GM20000 (cell line): Measurements from ENCODE around the gene PRKRA.
"Not testable (repeated sequence)": the region's sequence is repeated elsewhere in the genome, so short reads cannot be mapped to it uniquely, and the experiment has no call there.

Source experiments
- DNase-seq: peaks from one replicate; pipeline ENCODE4 v3.0.0; 2012; ENCODE audit warnings: low spot score
- TF ChIP-seq, protein P1 (sequence below): IDR thresholded peaks from 2 replicates; pipeline ENCODE4 v1.5.1; 2012; ENCODE audit warnings: mild to moderate bottlenecking, control low read depth; ENCODE audit errors: extremely low read depth, missing control alignments

Gene PRKRA

DNA sequence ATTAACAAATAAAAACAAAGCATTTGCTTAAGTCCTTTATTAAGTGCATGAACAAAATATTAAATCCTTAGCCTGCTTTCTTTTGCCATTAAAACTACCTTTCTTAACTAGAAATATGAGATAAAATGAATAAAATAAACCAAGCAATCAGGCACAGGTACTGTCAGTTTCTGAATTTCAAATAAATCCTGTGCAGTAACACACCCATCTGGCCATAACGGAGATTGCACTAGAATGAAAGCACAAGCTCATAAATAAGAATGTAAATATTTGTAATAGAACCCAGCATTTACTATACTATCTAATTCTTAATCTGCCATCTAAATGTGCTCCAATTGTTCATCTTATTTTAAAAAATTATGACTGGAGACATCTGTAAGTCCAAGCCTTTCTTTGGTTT lies 31.9 kb downstream of the PRKRA start:
- TF ChIP-seq, protein P1, sequence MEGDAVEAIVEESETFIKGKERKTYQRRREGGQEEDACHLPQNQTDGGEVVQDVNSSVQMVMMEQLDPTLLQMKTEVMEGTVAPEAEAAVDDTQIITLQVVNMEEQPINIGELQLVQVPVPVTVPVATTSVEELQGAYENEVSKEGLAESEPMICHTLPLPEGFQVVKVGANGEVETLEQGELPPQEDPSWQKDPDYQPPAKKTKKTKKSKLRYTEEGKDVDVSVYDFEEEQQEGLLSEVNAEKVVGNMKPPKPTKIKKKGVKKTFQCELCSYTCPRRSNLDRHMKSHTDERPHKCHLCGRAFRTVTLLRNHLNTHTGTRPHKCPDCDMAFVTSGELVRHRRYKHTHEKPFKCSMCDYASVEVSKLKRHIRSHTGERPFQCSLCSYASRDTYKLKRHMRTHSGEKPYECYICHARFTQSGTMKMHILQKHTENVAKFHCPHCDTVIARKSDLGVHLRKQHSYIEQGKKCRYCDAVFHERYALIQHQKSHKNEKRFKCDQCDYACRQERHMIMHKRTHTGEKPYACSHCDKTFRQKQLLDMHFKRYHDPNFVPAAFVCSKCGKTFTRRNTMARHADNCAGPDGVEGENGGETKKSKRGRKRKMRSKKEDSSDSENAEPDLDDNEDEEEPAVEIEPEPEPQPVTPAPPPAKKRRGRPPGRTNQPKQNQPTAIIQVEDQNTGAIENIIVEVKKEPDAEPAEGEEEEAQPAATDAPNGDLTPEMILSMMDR = no peak
- DNase-seq = no peak

DNA sequence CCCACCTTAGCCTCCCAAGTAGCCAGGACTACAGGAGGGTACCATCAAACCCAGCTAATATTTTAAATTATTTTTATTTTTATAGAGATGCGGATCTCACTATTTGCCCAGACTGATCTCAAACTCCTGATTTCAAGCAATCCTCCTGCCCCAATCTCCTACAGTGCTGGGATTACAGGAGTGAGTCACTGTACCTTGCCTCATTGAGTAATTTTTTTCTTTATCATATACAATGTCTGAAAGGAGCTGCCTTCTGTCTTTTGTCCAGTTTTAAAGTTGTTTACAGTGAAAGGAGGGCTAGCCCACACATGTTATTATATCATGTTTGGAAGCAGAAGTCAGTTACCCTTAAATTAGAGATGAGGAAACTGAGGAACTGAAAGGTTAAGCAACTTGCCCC lies 32.5 kb downstream of the PRKRA start:
- TF ChIP-seq, protein P1 = no peak
- DNase-seq = no peak

DNA sequence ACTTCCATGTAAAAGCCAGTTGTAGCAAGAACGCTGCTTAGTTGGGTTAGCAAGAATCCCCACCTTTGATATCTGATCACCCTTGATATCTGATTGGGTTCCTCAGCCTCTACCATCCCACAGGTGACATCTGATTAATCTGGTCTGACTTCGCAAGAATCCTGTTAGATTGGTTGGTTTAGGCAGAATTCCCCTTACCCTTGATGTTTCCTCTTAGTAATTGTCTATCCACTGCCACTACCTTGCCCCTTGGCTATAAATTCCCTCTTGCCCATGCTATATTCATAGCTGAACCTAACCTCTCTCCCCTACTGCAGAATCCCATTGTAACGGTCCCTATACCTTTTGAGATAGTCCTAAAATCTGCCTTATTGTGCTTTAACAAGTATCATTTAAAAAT lies 33.1 kb downstream of the PRKRA start:
- DNase-seq = no peak
- TF ChIP-seq, protein P1 = no peak

DNA sequence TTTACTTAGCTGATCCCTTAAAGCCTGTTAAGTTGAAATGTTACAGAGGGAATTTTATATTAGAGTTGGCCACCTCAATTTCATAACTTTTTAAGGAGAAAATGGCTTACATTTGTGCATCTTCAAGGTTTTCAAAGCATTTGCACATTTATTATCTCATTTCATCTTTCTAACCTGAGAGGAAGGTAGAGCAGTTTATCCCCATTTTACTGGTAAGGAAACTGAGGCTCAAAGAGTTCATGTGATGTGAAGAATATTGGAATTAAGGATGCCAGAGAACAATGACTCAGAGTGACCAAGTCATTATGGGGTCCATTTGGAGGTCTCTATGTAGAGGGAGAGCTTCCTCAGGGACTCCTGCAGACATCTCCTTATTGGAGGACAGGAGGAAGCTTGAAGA lies 35.0 kb downstream of the PRKRA start:
- TF ChIP-seq, protein P1 = no peak
- DNase-seq = no peak

DNA sequence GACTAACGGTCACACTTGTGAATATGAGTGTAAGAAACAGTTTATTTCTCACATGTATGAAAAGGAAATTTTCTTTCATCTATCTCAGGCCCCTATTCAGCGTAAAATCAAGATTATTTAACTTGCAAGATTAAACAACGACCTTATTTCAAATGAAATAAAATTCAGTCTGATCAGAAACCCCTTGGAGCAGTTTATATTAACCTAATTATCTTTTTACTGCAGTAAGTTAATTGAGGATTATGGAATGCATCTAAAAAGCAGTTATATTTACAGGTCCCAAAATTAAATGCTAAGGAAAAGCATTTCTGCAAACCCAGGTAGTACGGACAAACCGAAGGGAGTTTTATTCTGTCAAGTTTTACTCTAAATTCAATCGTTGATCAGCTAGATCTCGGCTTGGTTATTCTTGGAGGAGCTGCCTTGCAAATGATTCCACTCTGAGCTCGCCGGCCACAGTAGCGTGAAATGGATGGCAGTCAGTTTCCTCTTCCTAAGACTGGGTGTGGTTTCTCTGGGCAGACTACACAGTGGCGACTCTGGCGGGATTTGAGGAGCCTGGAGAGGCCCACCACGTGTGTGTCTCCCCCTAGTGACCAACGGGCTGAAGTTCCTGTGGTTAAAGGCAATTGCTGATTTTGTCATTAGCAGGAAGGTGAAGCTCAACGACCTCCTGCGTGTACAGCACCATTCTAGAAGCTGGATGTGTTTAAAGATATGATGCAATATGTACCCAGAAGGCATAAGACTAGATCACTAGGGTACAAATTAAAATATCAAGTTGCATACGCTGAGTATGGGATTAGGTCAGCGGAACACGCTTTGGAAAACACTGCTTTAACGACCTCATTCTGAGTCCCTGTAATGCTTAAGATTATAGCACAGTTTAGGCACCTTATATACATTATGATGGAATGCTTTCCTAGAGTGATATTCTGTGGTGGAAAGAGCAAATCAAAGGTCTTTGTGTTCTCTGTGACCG lies 36.4 kb downstream of the PRKRA start:
- TF ChIP-seq, protein P1 = peak; percentile 83
- peak; percentile 80 for DNase-seq

DNA sequence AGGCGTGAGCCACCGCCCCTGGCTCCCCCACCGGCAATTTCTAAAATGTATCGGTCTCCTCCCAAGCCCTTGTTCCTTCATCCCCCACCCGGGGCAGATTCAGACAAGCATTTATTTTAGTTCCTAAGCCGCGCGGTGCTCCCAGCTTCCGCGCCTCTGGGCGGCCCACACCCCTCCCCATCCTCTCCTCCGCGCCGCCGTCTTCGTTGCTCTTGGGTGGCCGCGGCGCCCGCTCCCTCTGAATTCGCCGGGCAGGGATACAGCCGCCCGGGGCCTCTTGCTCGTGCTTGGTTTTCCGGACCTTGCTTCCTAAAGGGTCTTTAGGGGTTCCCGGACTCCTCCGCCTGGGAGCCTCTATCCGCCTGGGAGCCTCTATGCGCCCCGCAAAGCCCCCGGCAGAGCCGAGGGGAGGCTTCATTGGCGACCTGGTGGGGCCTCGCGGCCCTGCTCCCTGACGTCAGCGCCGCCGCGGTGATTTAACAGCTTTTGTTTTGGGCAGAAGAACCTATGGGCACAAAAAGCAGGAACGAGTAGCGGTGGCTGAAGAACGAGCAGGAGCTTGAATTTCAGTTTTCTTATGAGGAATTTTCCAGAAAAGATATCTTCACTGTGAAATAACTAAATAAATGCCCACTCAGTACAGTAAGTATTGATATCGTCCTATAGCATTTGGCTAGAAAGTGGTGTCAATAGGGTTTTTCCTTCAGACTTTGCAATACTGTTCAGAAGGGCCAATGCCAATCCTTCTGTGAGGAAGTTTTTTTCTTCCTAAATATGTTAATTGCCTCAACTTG lies 37.3 kb downstream of the PRKRA start:
- peak; percentile 63 for DNase-seq
- TF ChIP-seq, protein P1 = no peak

DNA sequence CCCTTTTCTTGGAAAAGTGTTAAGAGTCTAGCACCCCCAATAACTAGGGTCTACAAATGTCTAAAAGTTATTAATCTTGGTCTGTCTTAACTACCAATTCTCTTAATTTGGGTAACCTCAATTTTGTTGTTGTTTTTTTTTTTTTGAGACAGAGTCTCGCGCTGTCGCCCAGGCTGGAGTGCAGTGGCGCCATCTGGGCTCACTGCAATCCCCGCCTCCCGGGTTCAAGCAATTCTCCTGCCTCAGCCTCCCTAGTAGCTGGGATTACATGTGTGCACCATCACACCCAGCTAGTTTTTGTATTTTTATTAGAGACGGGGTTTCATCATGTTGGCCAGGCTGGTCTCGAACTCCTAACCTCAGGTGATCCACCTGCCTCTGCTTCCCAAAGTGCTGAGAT lies 38.5 kb downstream of the PRKRA start:
- not testable (repeated sequence) for DNase-seq
